Measurements from ENCODE around the gene ATP8B1. TPM values are rescaled to one million over a fixed set of nuclear protein-coding genes. Genes with fewer than 3 reads are reported as not detected.
"Not testable (repeated sequence)": the region's sequence is repeated elsewhere in the genome, so short reads cannot be mapped to it uniquely, and the experiment has no call there.

The ATP8B1 gene
- 1.4 and 1.8 TPM in 2 replicates for total RNA-seq (2022)
- Bru-seq, nascent RNA: percentile 32 among the genes with signal in this experiment
- BruChase-seq, experiment 1, labeled RNA remaining after a 6-hour chase: percentile 29 among the genes with signal in this experiment
- percentile 24 among the genes with signal in this experiment for BruChase-seq, experiment 2, labeled RNA remaining after a 2-hour chase
- long read RNA-seq, partial matches to known transcripts: 0 of 7 reads
- long read RNA-seq, other reads (novel, unspliced or antisense): 7 of 7 reads

GRCh38 chr18:57803103-57803969, at the start of gene ATP8B1:
Gene ATP8B1 (minus strand): TSS chr18:57803315. CDS start chr18:57731807, 71,508 bp downstream.
- Mint-ChIP-seq H3K4me1 (ENCODE audit: insufficient read depth, unreplicated experiment) (peaks cover 11% of the 10 kb centered on the region), H3K9me3 (ENCODE audit: unreplicated experiment) (no peaks in the 10 kb centered on the region), H3K4me3 (ENCODE audit: unreplicated experiment) (peak within 1 kb of the TSS; percentile 71), H3K27me3 (ENCODE audit: insufficient read depth, unreplicated experiment) (no peaks in the 10 kb centered on the region), H3K36me3 (ENCODE audit: insufficient read depth, unreplicated experiment) (no peaks in the 10 kb centered on the region), H3K27ac (ENCODE audit: low read depth, unreplicated experiment) (no peak within 1 kb of the TSS)
- POLR2A ChIA-PET: no interaction called here
- CTCF ChIA-PET: interaction anchor here (0.7 kb wide), 1 partner anchor 115 kb away, joined by 3 read pairs; no protein-coding TSS in a partner anchor
- TF ChIP-seq CTCF (IDR thresholded peaks at IDR 0.05; ENCODE audit: unreplicated experiment): no peak
- DNase-seq (ENCODE audit: unreplicated experiment): peak; percentile 54
- intact Hi-C loops (cut with micrococcal nuclease): no loop called here
- no TSS peak for BruUV-seq (replicated peaks)

GRCh38 chr18:57850063-57850462, 46.9 kb upstream of the ATP8B1 start:
- no peak for TF ChIP-seq CTCF (IDR thresholded peaks at IDR 0.05; ENCODE audit: unreplicated experiment)
- peaks cover 8% of the 10 kb centered on the region for H3K4me1 Mint-ChIP-seq (ENCODE audit: insufficient read depth, unreplicated experiment)
- H3K9me3 Mint-ChIP-seq (ENCODE audit: unreplicated experiment): no peaks in the 10 kb centered on the region
- no peaks in the 10 kb centered on the region for H3K27me3 Mint-ChIP-seq (ENCODE audit: insufficient read depth, unreplicated experiment)
- CTCF ChIA-PET: no interaction called here
- no TSS peak for BruUV-seq (replicated peaks)
- POLR2A ChIA-PET: no interaction called here
- H3K36me3 Mint-ChIP-seq (ENCODE audit: insufficient read depth, unreplicated experiment): no peaks in the 10 kb centered on the region
- H3K4me3 Mint-ChIP-seq (ENCODE audit: unreplicated experiment): no peak overlapping the region
- DNase-seq (ENCODE audit: unreplicated experiment): no peak
- intact Hi-C loops (cut with micrococcal nuclease): no loop called here
- no peak overlapping the region for H3K27ac Mint-ChIP-seq (ENCODE audit: low read depth, unreplicated experiment)

GRCh38 chr18:57848374-57848773, 45.3 kb upstream of the ATP8B1 start:
- intact Hi-C loops (cut with micrococcal nuclease): loop anchor here (10.0 kb wide), 1 partner anchor 134 kb away; no protein-coding TSS in a partner anchor
- H3K4me3 Mint-ChIP-seq (ENCODE audit: unreplicated experiment); BruUV-seq (replicated peaks); H3K9me3 Mint-ChIP-seq (ENCODE audit: unreplicated experiment); CTCF ChIA-PET; H3K4me1 Mint-ChIP-seq (ENCODE audit: insufficient read depth, unreplicated experiment); POLR2A ChIA-PET; H3K36me3 Mint-ChIP-seq (ENCODE audit: insufficient read depth, unreplicated experiment); H3K27me3 Mint-ChIP-seq (ENCODE audit: insufficient read depth, unreplicated experiment); DNase-seq (ENCODE audit: unreplicated experiment); H3K27ac Mint-ChIP-seq (ENCODE audit: low read depth, unreplicated experiment): not testable (repeated sequence)

- H3K4me1 Mint-ChIP-seq (ENCODE audit: insufficient read depth, unreplicated experiment); DNase-seq (ENCODE audit: unreplicated experiment); POLR2A ChIA-PET; H3K36me3 Mint-ChIP-seq (ENCODE audit: insufficient read depth, unreplicated experiment); H3K27me3 Mint-ChIP-seq (ENCODE audit: insufficient read depth, unreplicated experiment); BruUV-seq (replicated peaks); H3K4me3 Mint-ChIP-seq (ENCODE audit: unreplicated experiment); CTCF ChIA-PET; H3K27ac Mint-ChIP-seq (ENCODE audit: low read depth, unreplicated experiment); H3K9me3 Mint-ChIP-seq (ENCODE audit: unreplicated experiment): not testable (repeated sequence)
- intact Hi-C loops (cut with micrococcal nuclease): loop anchor here (10.0 kb wide), 1 partner anchor 133 kb away; no protein-coding TSS in a partner anchor
Observed at GRCh38 chr18:57847431-57847830, 44.3 kb upstream of the ATP8B1 start.

- H3K36me3 Mint-ChIP-seq (ENCODE audit: insufficient read depth, unreplicated experiment): no peaks in the 10 kb centered on the region
- no TSS peak for BruUV-seq (replicated peaks)
- TF ChIP-seq CTCF (IDR thresholded peaks at IDR 0.05; ENCODE audit: unreplicated experiment): no peak
- peak overlapping the region; percentile 57 for H3K27ac Mint-ChIP-seq (ENCODE audit: low read depth, unreplicated experiment)
- H3K4me1 Mint-ChIP-seq (ENCODE audit: insufficient read depth, unreplicated experiment): peaks cover 8% of the 10 kb centered on the region
- no peaks in the 10 kb centered on the region for H3K27me3 Mint-ChIP-seq (ENCODE audit: insufficient read depth, unreplicated experiment)
- DNase-seq (ENCODE audit: unreplicated experiment): peak; percentile 16
- no peaks in the 10 kb centered on the region for H3K9me3 Mint-ChIP-seq (ENCODE audit: unreplicated experiment)
- ChIA-PET POLR2A (interaction anchor here (0.5 to 1.4 kb wide), 5 partner anchors 13 to 251 kb away, joined by 3 to 4 read pairs (median 3); partner anchors contain the start of gene NARS1), CTCF (interaction anchor here (0.6 kb wide), 3 partner anchors 13 to 374 kb away, joined by 3 to 4 read pairs (median 3); no protein-coding TSS in a partner anchor)
- intact Hi-C loops (cut with micrococcal nuclease): loop anchor here (10.0 kb wide), 1 partner anchor 131 kb away; no protein-coding TSS in a partner anchor
- no peak overlapping the region for H3K4me3 Mint-ChIP-seq (ENCODE audit: unreplicated experiment)
Observed at GRCh38 chr18:57846258-57846657, 43.1 kb upstream of the ATP8B1 start.
